Mammary epithelial cell (primary cell): ENCODE measurements around the gene EPB41L3.

ENCODE experiments used
- EZH2 ChIP-seq: IDR thresholded peaks from 2 replicates; pipeline ENCODE4 v1.6.1; 2012; ENCODE audit warnings: low read length, inconsistent platforms, borderline replicate concordance
- TF ChIP-seq, protein P1 (sequence below), 2 donors: IDR thresholded peaks in 1 of 2; conservative IDR thresholded peaks in 1 of 2; 2 replicates each; pipeline ENCODE4 v1.5.1; 2011 to 2012; ENCODE audit warnings: inconsistent platforms in 2 of 2, low read length in 2 of 2, mild to moderate bottlenecking in 2 of 2, control low read depth in 1 of 2, low read depth in 1 of 2; ENCODE audit not compliant: insufficient read depth in 1 of 2; ENCODE audit errors: extremely low read depth in 1 of 2

- TF ChIP-seq, protein P1, sequence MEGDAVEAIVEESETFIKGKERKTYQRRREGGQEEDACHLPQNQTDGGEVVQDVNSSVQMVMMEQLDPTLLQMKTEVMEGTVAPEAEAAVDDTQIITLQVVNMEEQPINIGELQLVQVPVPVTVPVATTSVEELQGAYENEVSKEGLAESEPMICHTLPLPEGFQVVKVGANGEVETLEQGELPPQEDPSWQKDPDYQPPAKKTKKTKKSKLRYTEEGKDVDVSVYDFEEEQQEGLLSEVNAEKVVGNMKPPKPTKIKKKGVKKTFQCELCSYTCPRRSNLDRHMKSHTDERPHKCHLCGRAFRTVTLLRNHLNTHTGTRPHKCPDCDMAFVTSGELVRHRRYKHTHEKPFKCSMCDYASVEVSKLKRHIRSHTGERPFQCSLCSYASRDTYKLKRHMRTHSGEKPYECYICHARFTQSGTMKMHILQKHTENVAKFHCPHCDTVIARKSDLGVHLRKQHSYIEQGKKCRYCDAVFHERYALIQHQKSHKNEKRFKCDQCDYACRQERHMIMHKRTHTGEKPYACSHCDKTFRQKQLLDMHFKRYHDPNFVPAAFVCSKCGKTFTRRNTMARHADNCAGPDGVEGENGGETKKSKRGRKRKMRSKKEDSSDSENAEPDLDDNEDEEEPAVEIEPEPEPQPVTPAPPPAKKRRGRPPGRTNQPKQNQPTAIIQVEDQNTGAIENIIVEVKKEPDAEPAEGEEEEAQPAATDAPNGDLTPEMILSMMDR (conservative IDR thresholded peaks at IDR 0.05 in 1 of 2, IDR thresholded peaks at IDR 0.05 in 1 of 2; ENCODE audit: extremely low read depth in 1 of 2, insufficient read depth in 1 of 2, low read depth in 1 of 2, low read length in 2 of 2) = no peak
- no peak for TF ChIP-seq EZH2
Measured at GRCh38 chr18:5456577-5457461, 87.0 kb downstream of the EPB41L3 start.
